Activated naive CD4-positive, alpha-beta T cell treated with anti-CD3 and anti-CD28 coated beads for 36 hours (primary cell): Measurements from ENCODE around the gene HIVEP2. TPM values are rescaled to one million over a fixed set of nuclear protein-coding genes. Genes with fewer than 3 reads are reported as not detected.

Experiments
- total RNA-seq, 2 experiments: library from RNA; stranded (reverse); gene quantifications; one replicate each; pipeline ENCODE4 v1.2.3, GENCODE V29; 2021

HIVEP2 gene
- total RNA-seq, 2 experiments from 2014 or later = 22.0 to 24.1 TPM

Other genes with a start within 250 kb of the HIVEP2 start
- gene AIG1, start 115.7 kb upstream of the HIVEP2 start, total RNA-seq = 10 to 100 TPM; 26.1 to 28.0 TPM